GM12873 (cell line): ENCODE measurements around the gene MAP4K3.

ENCODE experiments used
- CTCF ChIP-seq: IDR thresholded peaks from 2 replicates; pipeline ENCODE4 v1.5.1; 2012; ENCODE audit warnings: low read depth, mild to moderate bottlenecking, moderate library complexity, low read length, control low read depth; ENCODE audit not compliant: insufficient read depth; ENCODE audit errors: missing control alignments

MAP4K3 gene

GRCh38 chr2:39405364-39405763 lies 31.7 kb downstream of the MAP4K3 start:
- no peak for TF ChIP-seq CTCF

GRCh38 chr2:39403311-39403710 lies 33.8 kb downstream of the MAP4K3 start:
- TF ChIP-seq CTCF, result no peak

GRCh38 chr2:39401319-39401718 lies 35.8 kb downstream of the MAP4K3 start:
- no peak for TF ChIP-seq CTCF

- TF ChIP-seq CTCF, result no peak
These were observed 37.5 kb downstream of the MAP4K3 start for GRCh38 chr2:39399570-39399969.

GRCh38 chr2:39395313-39395712 lies 41.8 kb downstream of the MAP4K3 start:
- TF ChIP-seq CTCF, result no peak

GRCh38 chr2:39394516-39394961 lies 42.5 kb downstream of the MAP4K3 start:
- no peak for TF ChIP-seq CTCF

GRCh38 chr2:39392672-39393071 lies 44.4 kb downstream of the MAP4K3 start:
- no peak for TF ChIP-seq CTCF

- no peak for TF ChIP-seq CTCF
These were observed 46.9 kb downstream of the MAP4K3 start for GRCh38 chr2:39390216-39390615.
